SK-N-MC (cell line): ENCODE data around the gene TMEM145.
A peak's percentile ranks its signal among the peaks of the same experiment; 100 is the strongest.

ENCODE experiments used
- EZH2 ChIP-seq: fragments of 200-600 bp; sonication (generic); IDR thresholded peaks from one replicate; pipeline ENCODE4 v1.6.1; 2017; ENCODE audit warnings: antibody characterized with exemption
- FOXP2 ChIP-seq: optimal IDR thresholded peaks from 2 replicates; pipeline ENCODE3; 2011; ENCODE audit warnings: mild to moderate bottlenecking, moderate library complexity; ENCODE audit not compliant: insufficient read depth; ENCODE audit errors: extremely low read length, control extremely low read depth
- POLR2AphosphoS5 ChIP-seq: IDR thresholded peaks from 2 replicates; pipeline ENCODE4 v1.6.1; 2012; ENCODE audit warnings: mild to moderate bottlenecking, low read depth, low read length, borderline replicate concordance

- no peak for TF ChIP-seq EZH2
- peak; percentile 75; the same call in 1 of the 2 replicates for TF ChIP-seq POLR2AphosphoS5
- no peak for TF ChIP-seq FOXP2
Observed at GRCh38 chr19:42283188-42284065, 29.7 kb upstream of the TMEM145 start.
